Left ventricle myocardium inferior (tissue), 1 donor: ENCODE data around the gene CPPED1. TPM values are rescaled to one million over a fixed set of nuclear protein-coding genes. Genes with fewer than 3 reads are reported as not detected.

ENCODE experiments used
- DNase-seq: peaks from one replicate; pipeline ENCODE4 v3.0.0-alpha.2; 2020
- H3K27ac ChIP-seq: fragments of 200-600 bp; replicated peaks from 2 replicates; pipeline ENCODE4 v1.8.0; 2021
- H3K27me3 ChIP-seq: fragments of 200-600 bp; 2 replicates; pipeline ENCODE4 v1.8.0; 2021; ENCODE audit warnings: low read depth
- H3K36me3 ChIP-seq: fragments of 200-600 bp; 2 replicates; pipeline ENCODE4 v1.8.0; 2021
- H3K4me1 ChIP-seq: fragments of 200-600 bp; 2 replicates; pipeline ENCODE4 v1.8.0; 2021
- H3K4me3 ChIP-seq: fragments of 200-600 bp; 2 replicates; pipeline ENCODE4 v1.8.0; 2021; ENCODE audit warnings: mild to moderate bottlenecking, moderate library complexity
- H3K9me3 ChIP-seq: fragments of 200-600 bp; replicated peaks from 2 replicates; pipeline ENCODE4 v1.8.0; 2021
- intact Hi-C: fragments of 100-400 bp; cut with micrococcal nuclease; formaldehyde crosslinking; loops from one replicate; pipeline ENCODE4 v1.11.0; 2022
- total RNA-seq: library from RNA; stranded (reverse); fragmentation: NEBNext Ultra II Directional; extraction: Animal tissue kit (Norgen Biotek cat#: 25700); gene quantifications from one replicate; pipeline ENCODE4 v1.2.1, GENCODE V29; 2021
- TF ChIP-seq, protein P1 (sequence below): fragments of 200-600 bp; IDR thresholded peaks from 2 replicates; pipeline ENCODE4 v1.8.0; 2021; ENCODE audit warnings: antibody characterized with exemption, mild to moderate bottlenecking, borderline replicate concordance
- donor health status: DM: no; HTN: yes; CAD: no; lungs with severe emphysema.

Gene CPPED1
- total RNA-seq, 1 donor from 2014 or later = 12.4 TPM

DNA sequence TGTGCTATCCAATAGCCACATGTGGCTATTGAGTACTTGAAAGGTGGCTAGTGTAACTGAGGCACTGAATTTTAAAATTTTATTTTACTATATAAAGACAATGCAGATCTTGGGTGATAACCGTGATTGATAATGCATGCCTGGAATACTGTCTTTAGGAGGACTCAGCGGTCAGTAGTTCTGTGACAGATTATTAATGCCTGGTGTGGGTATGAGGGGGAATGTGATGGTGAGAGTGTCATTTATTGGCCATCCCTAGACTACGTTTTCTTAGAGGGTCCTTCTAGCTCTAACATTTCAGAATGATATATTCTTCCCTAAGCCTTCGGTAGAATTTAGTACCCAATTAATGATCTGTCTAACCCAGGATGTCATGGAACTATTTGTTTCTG, 157.6 kb downstream of the CPPED1 start:
- H3K27me3 ChIP-seq = peaks cover 16% of the 10 kb centered on the region
- H3K9me3 ChIP-seq = peaks cover 5% of the 10 kb centered on the region
- H3K36me3 ChIP-seq = no peaks in the 10 kb centered on the region
- no peak overlapping the region for H3K4me3 ChIP-seq
- DNase-seq = no peak
- no peaks in the 10 kb centered on the region for H3K4me1 ChIP-seq
- TF ChIP-seq, protein P1, sequence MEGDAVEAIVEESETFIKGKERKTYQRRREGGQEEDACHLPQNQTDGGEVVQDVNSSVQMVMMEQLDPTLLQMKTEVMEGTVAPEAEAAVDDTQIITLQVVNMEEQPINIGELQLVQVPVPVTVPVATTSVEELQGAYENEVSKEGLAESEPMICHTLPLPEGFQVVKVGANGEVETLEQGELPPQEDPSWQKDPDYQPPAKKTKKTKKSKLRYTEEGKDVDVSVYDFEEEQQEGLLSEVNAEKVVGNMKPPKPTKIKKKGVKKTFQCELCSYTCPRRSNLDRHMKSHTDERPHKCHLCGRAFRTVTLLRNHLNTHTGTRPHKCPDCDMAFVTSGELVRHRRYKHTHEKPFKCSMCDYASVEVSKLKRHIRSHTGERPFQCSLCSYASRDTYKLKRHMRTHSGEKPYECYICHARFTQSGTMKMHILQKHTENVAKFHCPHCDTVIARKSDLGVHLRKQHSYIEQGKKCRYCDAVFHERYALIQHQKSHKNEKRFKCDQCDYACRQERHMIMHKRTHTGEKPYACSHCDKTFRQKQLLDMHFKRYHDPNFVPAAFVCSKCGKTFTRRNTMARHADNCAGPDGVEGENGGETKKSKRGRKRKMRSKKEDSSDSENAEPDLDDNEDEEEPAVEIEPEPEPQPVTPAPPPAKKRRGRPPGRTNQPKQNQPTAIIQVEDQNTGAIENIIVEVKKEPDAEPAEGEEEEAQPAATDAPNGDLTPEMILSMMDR = no peak
- intact Hi-C loops = no loop called here
- no peak overlapping the region for H3K27ac ChIP-seq

DNA sequence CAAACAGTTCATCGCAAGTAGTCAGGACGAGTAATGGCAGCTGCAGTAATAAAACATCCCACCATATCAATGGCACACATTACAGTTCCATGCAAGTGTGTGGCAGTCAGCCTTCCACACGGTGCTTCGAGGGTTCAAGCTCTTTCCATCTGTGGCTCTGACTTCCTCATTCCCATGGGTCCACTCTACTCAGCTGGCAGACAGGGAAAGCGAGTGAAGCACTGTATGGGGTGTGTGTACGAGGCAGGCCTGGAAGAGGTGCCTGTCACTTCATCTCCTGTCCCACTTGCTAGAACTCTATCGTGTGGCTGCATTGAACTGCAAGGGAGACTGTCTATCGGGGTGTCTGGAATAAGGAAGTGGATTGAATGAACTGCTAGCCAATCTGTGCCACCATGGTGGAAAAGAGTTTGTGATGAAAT, 160.6 kb downstream of the CPPED1 start:
- intact Hi-C loops = no loop called here
- no peak overlapping the region for H3K4me3 ChIP-seq
- H3K27ac ChIP-seq = no peak overlapping the region
- no peaks in the 10 kb centered on the region for H3K27me3 ChIP-seq
- peaks cover 10% of the 10 kb centered on the region for H3K9me3 ChIP-seq
- H3K4me1 ChIP-seq = no peaks in the 10 kb centered on the region
- H3K36me3 ChIP-seq = no peaks in the 10 kb centered on the region
- DNase-seq = no peak
- TF ChIP-seq, protein P1 = no peak

DNA sequence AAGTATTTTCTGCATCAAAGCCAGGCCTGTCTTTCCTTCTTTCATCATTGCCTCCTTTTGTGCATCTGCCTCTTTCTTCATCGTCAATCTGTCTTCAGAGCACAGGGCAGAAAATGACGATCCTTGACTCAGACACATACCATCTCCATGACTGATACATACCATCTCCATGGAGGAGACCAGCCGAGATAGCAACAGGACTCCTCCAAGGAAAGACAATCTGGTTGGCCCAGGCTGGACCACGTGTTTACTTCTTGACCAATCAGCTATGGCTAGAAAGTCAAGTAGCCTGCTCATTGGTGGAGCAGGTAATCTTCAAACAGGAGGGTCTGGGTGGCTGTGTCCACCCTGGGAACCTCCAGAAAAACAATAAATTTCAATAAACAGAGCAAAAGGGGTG, 164.6 kb downstream of the CPPED1 start:
- Histone ChIP-seq H3K4me3 (no peak overlapping the region), H3K27ac (no peak overlapping the region), H3K9me3 (peaks cover 10% of the 10 kb centered on the region), H3K4me1 (no peaks in the 10 kb centered on the region), H3K27me3 (peaks cover 16% of the 10 kb centered on the region), H3K36me3 (no peaks in the 10 kb centered on the region)
- intact Hi-C loops = loop anchor here (10.0 kb wide), 1 partner anchor 56 kb away; no protein-coding TSS in a partner anchor
- TF ChIP-seq, protein P1 = no peak
- DNase-seq = no peak

DNA sequence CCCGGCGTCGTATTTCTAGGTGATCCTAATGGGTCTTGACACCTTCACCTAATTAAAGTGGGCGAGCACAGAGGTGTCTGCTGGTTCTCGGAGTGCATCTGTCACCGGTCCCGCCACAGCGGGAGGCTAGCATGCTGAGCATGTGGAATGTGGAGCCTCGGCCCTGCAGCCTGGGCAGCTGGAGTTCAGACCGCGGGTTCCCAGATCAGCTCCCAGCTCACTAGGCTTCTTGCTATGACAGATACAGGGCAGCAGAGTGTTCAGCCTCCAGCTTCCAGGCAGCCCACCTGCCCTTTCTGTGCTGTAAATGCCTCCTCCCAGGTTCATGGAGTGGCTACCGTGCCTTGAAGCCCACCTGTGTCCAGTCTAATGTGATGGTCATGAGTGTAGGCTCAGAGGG, 166.7 kb downstream of the CPPED1 start:
- no peak overlapping the region for H3K4me3 ChIP-seq
- peaks cover 5% of the 10 kb centered on the region for H3K9me3 ChIP-seq
- no peaks in the 10 kb centered on the region for H3K36me3 ChIP-seq
- TF ChIP-seq, protein P1 = no peak
- H3K27me3 ChIP-seq = peaks cover 27% of the 10 kb centered on the region
- no peak for DNase-seq
- no peaks in the 10 kb centered on the region for H3K4me1 ChIP-seq
- intact Hi-C loops = loop anchor here (10.0 kb wide), 1 partner anchor 58 kb away; no protein-coding TSS in a partner anchor
- H3K27ac ChIP-seq = no peak overlapping the region

DNA sequence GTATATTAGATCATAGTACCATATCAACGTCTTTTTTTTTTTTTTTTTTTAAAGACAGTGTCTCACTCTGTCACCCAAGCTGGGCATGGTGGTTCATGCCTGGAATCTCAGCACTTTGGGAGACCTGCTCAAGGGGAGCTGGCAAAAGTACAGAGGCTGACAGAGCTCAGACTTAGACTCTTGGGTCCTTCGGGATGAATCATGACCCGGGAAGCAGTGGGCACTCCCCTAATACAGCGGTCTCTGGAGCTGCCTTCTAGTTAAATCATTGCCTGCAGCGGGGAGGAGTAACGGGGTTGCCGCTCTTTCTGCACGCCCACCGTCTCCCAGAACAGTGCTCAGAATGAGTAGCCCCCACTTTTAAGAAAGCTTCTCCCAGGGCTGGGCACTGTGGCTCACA, 174.4 kb downstream of the CPPED1 start:
- no peak overlapping the region for H3K27ac ChIP-seq
- intact Hi-C loops = no loop called here
- no peak overlapping the region for H3K4me3 ChIP-seq
- DNase-seq = no peak
- TF ChIP-seq, protein P1 = no peak
- H3K27me3 ChIP-seq = peaks cover 70% of the 10 kb centered on the region
- H3K4me1 ChIP-seq = no peaks in the 10 kb centered on the region
- no peaks in the 10 kb centered on the region for H3K36me3 ChIP-seq
- H3K9me3 ChIP-seq = no peaks in the 10 kb centered on the region
